Measurements from ENCODE around the gene ANKRD6.

GRCh38 chr6:89492025-89492640 lies 59.2 kb downstream of the ANKRD6 start:
- TF ChIP-seq CTCF (conservative IDR thresholded peaks at IDR 0.05; ENCODE audit: low read depth, low read length) (no peak), EZH2 (IDR thresholded peaks at IDR 0.05; ENCODE audit: borderline replicate concordance, low read depth, low read length, poor library complexity, severe bottlenecking) (no peak)

Data from A673 (cell line).